H54 (cell line): ENCODE data around the gene ESYT3.
A peak's percentile ranks its signal among the peaks of the same experiment; 100 is the strongest.
"Not testable (repeated sequence)": the region's sequence is repeated elsewhere in the genome, so short reads cannot be mapped to it uniquely, and the experiment has no call there.

Experiments
- DNase-seq: peaks from one replicate; pipeline ENCODE4 v3.0.0; 2011; ENCODE audit warnings: low spot score, mixed read lengths; ENCODE audit not compliant: insufficient read length
- FAIRE-seq: peaks from 3 replicates; lab custom pipeline; 2011; peaks lifted over from hg19 to GRCh38; lab: Jason Lieb, UNC
- POLR2A ChIP-seq: IDR thresholded peaks from 2 replicates; pipeline ENCODE4 v1.6.1; 2011; ENCODE audit warnings: low read depth, mild to moderate bottlenecking, low read length

Gene ESYT3

GRCh38 chr3:138467931-138468330 lies 33.5 kb downstream of the ESYT3 start:
- TF ChIP-seq POLR2A, result no peak
- no peak for FAIRE-seq
- no peak for DNase-seq

GRCh38 chr3:138468451-138468850 lies 34.0 kb downstream of the ESYT3 start:
- no peak for FAIRE-seq
- TF ChIP-seq POLR2A, result no peak
- no peak for DNase-seq

GRCh38 chr3:138468886-138469285 lies 34.5 kb downstream of the ESYT3 start:
- TF ChIP-seq POLR2A, result no peak

GRCh38 chr3:138469874-138470273 lies 35.5 kb downstream of the ESYT3 start:
- no peak for FAIRE-seq
- TF ChIP-seq POLR2A, result no peak
- no peak for DNase-seq

More at GRCh38 chr3:138468886-138469285, 34.5 kb downstream of the ESYT3 start:
- FAIRE-seq (no peak), DNase-seq (peak; percentile 43)

- DNase-seq (no peak), FAIRE-seq (no peak)
- TF ChIP-seq POLR2A, result no peak
These were observed 36.3 kb downstream of the ESYT3 start for GRCh38 chr3:138470687-138471086.

GRCh38 chr3:138471481-138471880 lies 37.1 kb downstream of the ESYT3 start:
- FAIRE-seq, result no peak
- no peak for DNase-seq
- TF ChIP-seq POLR2A, result no peak

GRCh38 chr3:138472141-138472825 lies 37.9 kb downstream of the ESYT3 start:
- FAIRE-seq (no peak), DNase-seq (no peak)
- no peak for TF ChIP-seq POLR2A

GRCh38 chr3:138473391-138473790 lies 39.0 kb downstream of the ESYT3 start:
- FAIRE-seq (no peak), DNase-seq (no peak)
- TF ChIP-seq POLR2A, result no peak

GRCh38 chr3:138474163-138474562 lies 39.7 kb downstream of the ESYT3 start:
- TF ChIP-seq POLR2A, result no peak
- DNase-seq (no peak), FAIRE-seq (no peak)

GRCh38 chr3:138476526-138476925 lies 42.1 kb downstream of the ESYT3 start:
- FAIRE-seq, result no peak
- TF ChIP-seq POLR2A, result no peak
- DNase-seq, result no peak

- TF ChIP-seq POLR2A, result no peak
- DNase-seq, result no peak
- FAIRE-seq, result no peak
These were observed 42.7 kb downstream of the ESYT3 start for GRCh38 chr3:138477120-138477519.

- TF ChIP-seq POLR2A, result no peak
- FAIRE-seq (no peak), DNase-seq (no peak)
These were observed 43.4 kb downstream of the ESYT3 start for GRCh38 chr3:138477801-138478200.

- FAIRE-seq (peak; percentile 85), DNase-seq (no peak)
- TF ChIP-seq POLR2A, result no peak
These were observed 45.0 kb downstream of the ESYT3 start for GRCh38 chr3:138479438-138479863.

GRCh38 chr3:138484672-138485071 lies 50.3 kb downstream of the ESYT3 start:
- FAIRE-seq, result not testable (repeated sequence)

GRCh38 chr3:138486580-138486979 lies 52.2 kb downstream of the ESYT3 start:
- not testable (repeated sequence) for DNase-seq, FAIRE-seq

More at GRCh38 chr3:138484672-138485071, 50.3 kb downstream of the ESYT3 start:
- not testable (repeated sequence) for DNase-seq
